Stimulated activated CD8-positive, alpha-beta memory T cell treated with anti-CD3 and anti-CD28 coated beads, Interleukin-4, amount 100 ng/mL, for 24 hours (primary cell): ENCODE results near the gene CD151.

Experiments
- DNase-seq: peaks from one replicate; pipeline ENCODE4 v3.0.0-alpha.2; 2020; ENCODE audit warnings: low read depth

Gene CD151

DNA sequence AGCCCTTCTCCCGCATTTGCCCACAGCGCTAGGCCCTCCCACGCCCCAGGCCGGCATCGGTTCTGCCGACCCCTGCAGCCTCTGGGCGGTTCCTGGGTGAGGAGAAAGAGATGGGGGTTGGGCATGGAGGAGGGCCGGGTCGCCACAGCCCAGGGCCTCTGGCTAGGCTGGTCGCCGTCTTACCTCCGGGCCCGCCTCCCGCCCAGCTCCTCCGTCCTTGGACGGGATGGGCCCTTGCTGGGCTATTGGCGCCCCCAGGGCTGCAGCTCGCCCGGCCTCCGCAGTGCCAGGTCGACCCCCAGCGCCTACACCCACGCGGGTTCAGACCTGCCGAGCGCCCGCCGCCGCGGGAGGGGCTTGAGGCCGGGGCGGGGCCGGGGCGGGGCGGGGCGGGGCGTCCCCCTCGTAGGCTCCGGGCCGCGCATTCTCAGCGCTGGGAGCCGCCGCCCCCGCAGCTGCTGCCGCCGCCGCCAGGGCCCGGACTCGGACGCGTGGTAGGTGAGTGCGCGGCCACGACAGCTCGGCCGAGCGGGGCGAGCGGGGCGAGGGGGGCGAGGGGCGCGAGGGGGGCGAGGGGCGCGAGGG is at the start of gene CD151:
Gene CD151 (plus strand): TSS at position 424 of the 585 bp plus-strand sequence. CDS start 3,118 bp downstream, outside the sequence.
- no peak for DNase-seq

DNA sequence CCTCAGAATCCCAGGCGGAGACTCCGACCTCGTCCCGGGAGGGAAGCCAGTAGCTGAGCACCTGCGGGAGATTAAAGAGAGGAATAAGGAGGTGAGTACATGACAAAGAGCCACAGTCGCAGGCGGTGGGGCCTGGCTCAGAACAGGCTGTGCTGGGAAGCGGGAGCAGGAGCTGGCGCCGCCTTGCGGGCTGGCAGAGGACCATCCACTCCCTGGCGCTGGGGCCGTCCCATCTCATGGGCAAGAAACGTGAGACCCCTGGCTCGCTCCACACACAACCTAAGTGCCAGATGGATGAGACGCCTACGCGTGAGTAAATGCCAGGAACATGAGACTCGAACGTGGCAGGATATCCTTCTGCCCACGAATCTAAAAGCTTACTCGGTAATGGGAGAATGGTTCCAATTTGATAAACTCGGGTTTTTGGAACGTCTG is 49.2 kb upstream of the CD151 start:
- no peak for DNase-seq

DNA sequence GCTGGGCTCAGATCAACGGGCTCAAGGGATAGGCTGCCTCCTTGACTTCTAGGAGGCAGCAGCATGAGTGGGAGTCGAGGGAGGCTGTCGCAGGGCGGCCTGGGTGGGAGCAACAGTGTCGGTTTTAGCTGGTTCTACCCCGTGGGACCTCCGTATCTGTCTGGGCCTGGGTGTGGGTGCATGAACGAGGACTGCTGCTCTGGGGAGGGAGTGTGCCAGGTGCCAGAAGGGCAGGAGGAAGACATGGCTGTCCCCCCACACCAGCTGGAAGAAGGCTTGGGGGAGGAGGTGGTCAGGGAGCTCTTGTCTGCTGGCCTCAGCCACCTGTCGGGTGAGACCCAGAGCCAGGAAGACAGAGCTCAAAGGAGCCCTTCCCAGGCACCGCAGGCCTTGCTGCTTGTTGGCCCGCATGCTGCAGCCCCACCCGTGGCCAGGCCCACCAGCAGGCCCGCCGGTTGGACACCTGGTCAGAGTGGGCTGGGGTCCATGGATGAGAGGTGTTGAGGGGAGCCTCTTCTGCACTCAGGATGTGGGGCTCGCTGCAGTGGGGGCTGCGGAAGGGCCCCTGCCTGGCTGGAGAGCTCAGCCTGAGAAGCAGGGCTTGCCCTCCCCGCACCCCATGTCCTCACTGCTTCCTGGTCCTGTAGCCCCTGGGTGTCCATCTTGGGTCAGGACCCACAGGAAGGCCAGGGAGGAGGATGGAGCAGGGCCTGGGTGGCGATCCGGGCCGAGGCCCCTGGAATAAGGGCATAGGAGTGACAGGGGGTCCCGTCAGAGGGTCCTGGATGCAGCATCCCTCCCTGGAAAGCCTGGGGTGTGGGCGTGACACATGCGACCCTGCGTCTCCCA is 46.3 kb upstream of the CD151 start:
- no peak for DNase-seq

DNA sequence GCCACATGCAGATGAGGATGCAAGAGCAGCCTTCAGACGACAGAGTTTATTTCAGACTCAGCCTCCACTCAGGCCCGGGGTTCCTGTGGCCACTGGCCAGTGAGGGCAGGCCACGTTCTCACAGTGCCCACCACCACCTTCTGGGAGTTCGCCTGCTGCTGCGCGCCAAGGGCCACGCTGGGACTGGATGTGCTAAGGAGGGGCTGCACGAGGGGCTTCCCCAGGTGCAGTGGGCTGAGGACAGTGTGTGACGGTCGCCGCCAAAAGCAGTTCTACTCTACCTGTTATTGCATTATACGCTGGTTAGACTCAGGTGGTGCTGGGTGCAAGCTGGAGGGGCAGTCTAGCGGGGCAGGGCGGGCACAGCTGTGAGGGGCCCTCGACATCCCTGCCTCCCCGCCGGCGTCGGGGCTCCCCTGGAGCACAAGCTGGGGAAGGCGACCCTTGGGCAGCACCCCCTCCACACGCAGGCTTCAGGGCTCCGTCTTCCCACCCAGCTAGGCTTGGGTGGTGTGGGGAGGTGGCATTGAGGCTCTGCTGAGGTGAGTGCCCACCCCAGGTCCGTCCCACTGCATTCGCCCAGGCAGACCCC is 45.6 kb upstream of the CD151 start:
- DNase-seq, result no peak

DNA sequence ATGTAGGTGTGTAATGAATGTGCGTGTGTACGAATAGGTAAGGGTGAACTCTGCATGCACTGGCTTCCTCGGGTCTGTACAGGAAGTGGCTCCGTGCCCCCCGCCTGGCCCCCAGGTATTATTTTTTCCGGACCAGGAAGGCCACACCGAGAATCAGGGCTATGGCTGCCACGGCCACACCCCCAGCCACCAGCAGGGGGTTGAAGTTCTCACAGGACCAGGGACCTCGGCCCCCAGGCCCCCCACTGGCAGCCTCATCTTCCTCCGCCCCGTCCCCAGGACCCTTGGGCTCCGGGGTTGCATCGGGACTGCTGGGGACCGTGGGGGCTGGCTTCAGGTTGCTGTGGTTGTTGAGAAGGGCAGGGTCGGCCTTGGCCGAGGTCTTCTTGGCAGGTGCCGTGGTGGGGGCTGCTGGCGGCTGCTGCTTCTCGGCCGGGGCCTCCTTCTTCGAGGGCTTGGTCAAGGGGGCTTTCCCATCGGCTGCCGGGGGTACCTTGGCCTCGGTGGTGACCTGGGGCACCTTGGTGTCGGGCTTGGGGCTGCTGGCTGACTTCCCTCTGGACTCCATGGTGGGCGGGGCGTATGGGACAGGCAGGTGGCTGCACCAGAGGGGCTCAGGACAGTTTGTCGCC is 44.6 kb upstream of the CD151 start:
- no peak for DNase-seq

DNA sequence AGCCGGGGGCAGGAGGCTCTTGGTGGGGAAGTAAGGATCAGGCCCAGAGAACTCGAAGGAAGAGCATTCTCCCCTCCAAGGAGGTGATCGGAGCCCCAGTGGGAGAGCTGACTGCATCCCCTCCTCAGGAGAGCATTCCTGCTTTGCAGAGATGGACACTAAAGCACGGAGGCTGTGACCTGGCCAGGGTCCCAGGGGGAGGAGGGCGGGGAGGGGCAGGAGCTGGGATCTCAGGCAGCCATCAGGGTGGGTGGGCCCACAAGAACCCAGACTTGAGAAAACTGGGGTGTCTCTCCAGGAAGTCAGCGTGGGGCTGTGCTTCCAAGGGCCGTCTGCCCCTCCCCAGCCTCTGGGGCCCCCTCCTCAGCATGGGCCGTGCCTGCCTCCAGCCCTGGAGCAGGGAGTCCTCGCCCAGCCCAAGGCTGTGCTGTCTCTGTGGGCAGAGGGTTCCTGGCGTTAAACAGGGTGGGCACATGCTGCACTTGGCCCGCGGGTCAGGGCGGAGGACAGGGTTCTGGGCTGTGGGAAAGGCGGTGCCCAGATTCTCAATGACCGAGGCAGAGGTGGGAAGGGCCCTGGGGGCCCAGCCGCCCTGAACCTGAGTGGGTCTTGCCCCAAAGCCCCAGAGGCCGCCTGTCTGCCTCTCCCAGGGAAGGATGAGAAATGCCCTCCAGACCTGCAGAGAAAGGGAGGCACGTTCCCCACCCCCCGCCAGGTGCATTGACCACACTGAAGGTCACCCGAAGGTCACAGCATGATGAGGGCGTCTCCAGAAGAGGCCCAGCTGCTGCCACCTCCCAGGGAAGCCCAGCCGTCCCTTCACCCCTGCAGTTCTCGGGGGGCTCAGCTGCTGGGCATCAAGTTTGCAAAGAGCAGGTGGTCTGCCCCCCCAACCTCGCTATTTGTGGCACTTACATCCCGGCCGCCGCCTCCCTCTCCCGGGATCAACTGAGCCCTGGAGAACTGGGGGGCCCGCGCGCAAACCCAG is 43.5 kb upstream of the CD151 start:
- DNase-seq, result no peak

DNA sequence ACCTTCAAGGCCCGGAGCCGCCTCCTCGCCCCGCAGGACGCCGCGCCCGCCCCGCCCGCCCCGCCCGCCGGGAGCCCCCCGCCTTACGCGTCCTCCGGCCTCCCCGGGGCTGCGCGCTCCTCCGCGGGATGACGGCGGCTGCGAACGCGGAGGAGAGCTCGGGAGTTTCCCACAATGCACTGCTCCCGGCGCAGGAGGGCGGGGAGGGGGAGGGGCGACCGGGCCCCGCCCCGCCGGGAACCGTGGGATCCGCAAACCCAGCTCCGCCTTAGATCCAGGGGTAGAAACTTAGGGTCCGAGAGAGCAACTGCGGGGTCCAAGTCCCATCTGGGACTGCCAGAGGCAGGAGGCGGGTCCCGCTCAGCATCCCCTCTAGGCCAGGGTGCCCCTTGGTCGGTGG is 42.8 kb upstream of the CD151 start, which contains the start of gene CEND1:
Gene CEND1 (minus strand): TSS at position 148 of the 400 bp plus-strand sequence. CDS start 1,514 bp downstream, outside the sequence.
- no peak for DNase-seq

DNA sequence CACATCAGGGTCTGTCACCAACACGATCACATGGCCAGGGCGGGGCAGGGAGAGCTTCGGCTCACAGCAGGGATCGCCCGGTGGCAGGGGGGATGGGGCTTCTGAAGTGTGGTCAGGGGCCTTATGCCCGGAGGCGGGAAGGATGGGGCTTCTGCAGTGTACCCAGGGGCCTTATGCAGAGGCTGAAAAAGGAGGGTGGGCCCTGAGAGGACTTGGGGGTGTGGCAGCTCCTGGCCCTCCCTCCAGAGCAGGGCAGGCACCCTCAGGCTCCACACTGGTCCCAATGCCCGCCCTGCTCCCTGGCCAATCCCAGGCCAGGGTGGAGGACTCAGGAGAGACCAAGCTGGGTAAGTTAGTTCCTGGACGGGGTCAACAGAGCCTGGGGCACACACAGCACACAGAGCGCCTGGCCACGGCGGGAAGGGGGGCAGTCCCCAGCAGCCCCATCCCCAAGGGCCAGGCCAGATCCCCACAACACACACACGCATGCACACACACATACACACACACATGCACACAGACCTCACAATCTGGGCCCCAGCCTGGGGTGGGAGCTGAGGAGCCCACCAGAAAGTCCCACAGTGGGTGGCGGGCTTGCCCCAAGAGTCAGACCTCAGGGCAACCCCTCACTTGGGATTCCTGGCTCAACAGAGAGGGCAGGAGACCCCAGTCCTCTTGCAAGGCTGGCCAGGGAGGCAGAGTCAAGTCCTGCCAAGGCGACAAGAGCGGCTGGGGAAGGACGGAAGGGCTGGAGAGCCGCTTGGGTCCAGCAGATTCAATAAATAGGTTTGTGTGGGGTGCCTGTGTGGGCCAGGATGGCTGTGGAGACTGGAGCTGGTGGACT is 41.8 kb upstream of the CD151 start:
- no peak for DNase-seq

DNA sequence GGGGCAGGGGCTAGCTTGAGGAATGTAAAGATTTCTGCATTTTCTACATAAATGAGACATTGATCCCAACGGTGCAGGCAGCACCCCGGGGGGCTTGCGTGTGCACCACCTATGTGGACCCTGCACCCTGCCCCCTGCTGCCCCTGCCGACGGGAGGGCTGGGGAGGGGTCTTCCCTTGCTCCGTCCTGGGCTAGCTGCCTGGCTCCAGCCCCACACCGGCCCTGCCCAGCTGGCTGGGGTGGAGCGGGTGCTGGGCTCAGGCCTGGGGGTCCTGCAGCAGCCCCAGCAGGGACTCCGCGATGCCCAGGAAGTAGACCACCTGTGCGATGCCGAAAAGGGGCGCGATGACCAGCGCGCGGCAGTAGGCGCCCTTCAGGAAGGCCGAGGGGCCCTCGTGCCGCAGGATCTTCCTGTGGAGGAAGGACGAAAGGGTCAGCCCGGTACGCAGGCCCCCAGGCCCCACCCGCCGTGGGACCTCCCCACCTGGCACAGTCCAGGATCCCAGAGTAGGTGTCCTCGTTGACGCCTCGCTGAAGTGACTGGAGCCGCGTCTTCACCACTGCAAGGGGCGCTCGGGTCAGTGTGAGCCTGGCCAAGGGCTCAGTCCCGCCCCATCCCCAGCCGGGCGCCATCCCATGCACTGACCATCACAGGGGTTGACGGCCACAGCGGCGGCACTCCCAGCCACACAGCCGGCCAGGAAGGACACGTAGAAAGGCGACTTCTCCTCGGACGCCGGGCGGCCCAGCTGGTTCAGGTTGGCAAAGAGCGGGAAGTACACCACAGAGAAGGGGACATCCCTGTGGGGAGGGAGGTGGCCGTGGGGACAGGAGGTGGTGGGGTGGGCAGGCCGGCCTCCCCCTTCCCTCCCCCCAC is 40.9 kb upstream of the CD151 start:
- DNase-seq, result no peak

DNA sequence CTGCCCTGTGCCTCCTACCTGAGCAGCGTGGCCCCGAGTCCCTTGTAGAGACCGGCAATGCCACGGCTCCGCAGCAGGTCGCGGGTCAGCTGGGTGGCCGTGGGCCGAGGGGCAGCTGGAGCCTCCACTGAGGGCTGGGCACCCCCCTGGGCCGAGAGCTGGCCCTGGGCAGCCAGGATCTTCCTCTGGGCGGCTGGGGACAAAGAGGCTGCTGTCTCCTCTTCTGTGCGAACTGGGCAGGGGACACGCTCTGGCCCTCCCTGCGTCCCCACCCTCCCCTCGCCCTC is 40.3 kb upstream of the CD151 start:
- DNase-seq, result no peak

DNA sequence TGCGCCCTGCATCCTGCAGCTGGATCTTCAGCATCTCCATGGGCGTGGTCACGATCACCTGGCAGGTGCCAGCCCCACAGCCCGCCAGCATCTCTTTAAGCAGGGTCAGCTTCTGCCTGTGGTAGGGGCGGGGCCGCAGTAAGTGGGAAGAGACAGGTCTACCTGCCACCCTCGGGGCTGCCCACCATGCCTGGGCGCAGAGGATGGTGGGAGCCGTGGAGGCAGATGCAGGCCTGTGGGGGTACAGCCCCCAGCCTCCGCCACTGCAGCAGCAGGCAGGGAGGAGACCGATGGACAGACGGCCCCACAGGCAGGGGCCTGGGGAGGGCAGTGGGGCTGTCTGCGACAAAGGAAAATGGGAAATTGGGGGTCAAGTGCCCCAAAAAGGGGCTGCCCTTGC is 39.9 kb upstream of the CD151 start:
- no peak for DNase-seq

DNA sequence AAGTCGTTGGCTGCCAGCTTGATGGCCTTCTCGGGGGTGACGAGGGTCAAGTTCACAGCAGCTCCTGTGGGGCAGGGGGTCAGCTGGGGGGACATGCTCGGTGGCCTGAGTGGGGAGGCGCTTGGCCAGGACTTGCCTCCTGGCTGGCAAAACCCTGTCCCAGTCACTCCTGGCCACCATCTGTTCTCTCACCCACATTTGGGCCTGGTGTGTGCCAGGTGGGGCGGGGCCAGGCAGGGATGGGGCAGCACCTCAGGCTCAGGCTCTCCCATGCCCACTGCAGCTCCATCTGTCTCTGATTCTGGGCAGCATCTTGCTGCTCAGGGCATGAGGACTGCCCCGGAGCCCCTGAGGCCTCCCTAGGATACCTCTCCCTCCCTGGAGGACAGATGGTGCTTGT is 39.2 kb upstream of the CD151 start:
- DNase-seq, result no peak

DNA sequence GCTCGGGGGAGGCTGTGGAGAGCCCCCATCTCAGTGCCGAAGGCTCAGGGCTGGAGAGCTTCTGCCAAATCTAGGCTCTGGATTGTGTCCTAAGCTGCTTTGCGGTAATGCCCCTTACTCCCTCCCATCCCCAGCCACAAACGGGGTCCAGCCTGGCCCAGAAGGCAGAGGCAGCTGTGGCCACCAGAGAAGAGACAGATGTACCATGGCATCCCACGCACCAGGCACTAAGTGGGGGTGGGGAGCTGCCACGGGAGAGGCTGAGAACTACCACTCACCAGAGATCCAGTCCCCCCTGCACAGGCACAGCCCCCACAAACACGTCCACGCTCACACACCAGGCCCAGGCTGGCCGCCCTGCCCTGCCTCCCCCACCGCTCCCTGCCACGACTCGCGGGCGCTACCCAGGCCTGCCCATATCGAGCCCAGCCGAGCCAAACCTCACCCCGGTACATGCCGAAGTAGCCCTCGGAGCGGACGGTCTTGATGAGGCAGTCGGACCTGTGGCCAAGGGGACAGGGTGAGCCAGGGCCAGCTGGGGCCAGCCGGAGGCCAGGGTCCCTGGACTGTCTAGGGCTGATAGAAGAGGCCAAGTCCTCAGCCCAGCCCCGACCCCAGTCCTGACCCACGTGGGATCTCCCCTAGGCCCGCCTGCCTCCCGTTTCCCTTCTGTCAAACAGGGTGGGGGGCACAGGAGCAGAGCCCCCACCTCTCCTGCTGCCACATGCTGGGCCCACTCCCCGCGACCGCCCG is 38.6 kb upstream of the CD151 start:
- no peak for DNase-seq

DNA sequence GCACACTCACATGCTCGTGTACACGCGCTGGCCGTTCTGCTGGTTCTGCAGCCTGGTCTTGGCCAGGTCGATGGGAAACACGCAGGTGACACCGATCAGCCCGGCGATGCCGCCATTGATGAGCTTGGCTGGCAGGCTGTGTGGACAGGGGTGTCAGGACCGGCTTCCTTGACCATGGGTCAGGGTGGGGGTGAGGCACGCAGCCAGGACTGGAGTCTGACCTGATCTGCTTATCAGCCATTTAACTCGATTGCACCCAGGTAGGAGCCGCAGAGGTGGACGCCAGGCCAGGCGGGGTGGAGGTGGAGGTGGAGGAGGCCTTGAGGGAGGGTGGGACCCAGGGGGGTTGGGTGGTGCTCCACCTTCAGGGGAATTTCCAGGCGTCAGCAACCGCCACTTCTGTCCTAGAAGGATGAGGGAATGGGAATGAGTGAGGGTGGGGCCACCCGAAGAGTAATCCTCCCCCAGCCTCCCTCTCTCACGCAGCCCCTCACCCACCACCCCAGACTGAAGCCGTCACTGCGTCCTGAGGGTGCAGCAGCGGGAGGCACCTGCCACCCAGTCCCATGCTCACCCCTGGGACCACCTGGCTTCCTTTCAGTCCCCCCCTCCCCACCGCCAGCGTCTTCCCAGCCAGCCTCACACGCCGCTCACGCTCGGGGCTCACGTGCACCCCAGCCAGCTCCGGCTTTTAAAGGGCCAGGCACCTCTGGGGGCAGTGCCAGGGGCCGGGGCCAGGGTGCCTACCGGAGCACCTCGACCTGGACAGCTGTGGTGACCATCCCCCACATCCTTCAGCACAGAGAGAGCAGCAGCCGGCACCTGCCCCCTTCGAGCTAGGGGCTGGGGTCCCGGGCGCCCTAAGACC is 37.8 kb upstream of the CD151 start:
- no peak for DNase-seq

DNA sequence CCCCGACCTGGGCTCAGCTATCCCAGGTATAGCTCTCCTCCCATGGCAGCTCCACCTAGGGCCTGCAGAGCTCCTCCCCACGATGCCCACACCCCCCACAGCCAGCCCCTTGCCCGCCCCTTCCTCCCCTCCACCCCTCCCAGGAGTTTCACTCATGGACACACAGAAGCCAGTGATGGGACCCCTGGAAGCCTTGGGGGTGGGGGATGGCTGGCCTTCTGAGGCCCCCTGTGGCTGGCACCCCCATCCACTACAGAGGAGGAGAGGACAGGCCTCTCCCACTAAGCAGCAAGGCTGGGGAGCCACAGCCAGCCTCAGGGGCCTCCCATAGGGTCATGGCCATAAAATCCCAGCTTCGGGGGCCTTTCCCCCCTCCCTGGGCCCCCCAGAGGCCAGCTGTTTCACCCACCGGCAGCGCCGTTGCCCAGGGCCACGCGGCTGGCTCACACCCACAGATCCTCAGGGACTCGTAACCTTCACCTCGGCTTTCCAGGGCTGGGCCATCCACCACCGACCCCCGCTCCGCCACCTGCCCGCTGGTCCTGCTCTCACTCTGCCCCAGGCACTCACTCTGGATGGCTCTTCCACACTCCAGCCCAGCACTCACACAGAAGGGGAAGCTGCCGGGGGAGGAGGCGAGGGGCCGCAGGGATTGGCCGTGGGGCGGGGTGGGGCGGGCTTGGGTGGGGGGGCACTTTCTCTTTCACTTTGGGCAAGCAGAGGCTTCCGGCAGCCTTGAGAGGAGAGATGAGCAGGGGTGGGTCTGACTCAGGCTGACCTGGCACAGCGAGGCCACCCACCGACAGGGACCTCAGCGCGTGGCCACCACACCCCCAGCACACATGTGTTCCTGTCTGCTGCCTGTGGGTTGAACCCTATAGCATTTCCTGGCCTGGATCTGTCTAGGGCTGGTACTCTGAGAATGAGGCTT is 36.9 kb upstream of the CD151 start:
- DNase-seq, result peak; percentile 77

DNA sequence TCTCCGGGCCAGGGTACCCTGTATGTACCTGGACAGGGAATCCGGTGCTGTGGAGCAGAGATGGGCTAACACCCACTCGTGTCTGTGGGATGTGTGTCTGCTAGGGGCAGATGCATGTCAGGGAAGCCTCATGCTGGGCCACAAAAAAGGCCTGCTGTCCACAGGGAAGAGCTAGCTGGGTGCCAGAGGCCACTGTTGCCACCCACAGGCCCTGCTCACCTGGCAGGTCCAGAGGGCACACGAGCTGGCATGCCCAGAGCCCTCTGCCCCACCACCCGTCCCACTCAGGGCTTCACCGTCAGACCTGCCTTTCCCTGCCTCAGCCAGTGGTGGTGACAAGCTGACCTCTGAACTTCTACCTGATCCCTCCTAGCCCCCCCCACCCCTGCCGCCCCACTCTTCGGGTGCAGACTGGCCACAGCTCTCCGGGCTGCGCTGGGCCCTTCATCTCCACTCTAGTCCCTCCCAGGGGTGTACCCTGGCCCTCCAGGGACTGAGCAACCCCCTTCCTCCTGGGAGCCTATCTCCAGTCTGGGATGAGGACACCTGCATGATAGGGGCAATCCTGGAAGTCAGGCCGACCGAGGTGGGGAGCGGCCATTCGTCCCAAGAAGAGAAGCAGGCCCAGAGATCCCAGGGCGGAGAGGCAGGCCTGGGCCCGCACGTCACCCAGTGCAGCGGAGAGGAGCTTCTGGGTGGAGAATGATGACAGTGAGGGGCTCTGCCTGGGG is 36.0 kb upstream of the CD151 start:
- no peak for DNase-seq
